Activated T-helper 1 cell treated with Interleukin-2 at 50 U/mL for 16 hours (primary cell): ENCODE results near the gene INTS2.
"Not testable (repeated sequence)": the region's sequence is repeated elsewhere in the genome, so short reads cannot be mapped to it uniquely, and the experiment has no call there.

Experiments
- DNase-seq: peaks from one replicate; pipeline ENCODE4 v3.0.0-alpha.2; 2020; ENCODE audit warnings: low read depth

Gene INTS2

GRCh38 chr17:61819265-61819664 is 108.5 kb downstream of the INTS2 start:
- not testable (repeated sequence) for DNase-seq

- DNase-seq, result no peak
These were observed 109.6 kb downstream of the INTS2 start for GRCh38 chr17:61818225-61818624.

- DNase-seq, result no peak
These were observed 110.3 kb downstream of the INTS2 start for GRCh38 chr17:61817452-61817851.

- DNase-seq, result no peak
These were observed 111.2 kb downstream of the INTS2 start for GRCh38 chr17:61816538-61816937.

- DNase-seq, result no peak
These were observed 111.8 kb downstream of the INTS2 start for GRCh38 chr17:61815863-61816503.
